ENCODE results near the gene DTL. TPM values are rescaled to one million over a fixed set of nuclear protein-coding genes. Genes with fewer than 3 reads are reported as not detected.

Gene DTL
- polyA plus RNA-seq, 2 of the 4 experiments (the other 2 are of a cell fraction): 22.0 to 30.2 TPM

DNA sequence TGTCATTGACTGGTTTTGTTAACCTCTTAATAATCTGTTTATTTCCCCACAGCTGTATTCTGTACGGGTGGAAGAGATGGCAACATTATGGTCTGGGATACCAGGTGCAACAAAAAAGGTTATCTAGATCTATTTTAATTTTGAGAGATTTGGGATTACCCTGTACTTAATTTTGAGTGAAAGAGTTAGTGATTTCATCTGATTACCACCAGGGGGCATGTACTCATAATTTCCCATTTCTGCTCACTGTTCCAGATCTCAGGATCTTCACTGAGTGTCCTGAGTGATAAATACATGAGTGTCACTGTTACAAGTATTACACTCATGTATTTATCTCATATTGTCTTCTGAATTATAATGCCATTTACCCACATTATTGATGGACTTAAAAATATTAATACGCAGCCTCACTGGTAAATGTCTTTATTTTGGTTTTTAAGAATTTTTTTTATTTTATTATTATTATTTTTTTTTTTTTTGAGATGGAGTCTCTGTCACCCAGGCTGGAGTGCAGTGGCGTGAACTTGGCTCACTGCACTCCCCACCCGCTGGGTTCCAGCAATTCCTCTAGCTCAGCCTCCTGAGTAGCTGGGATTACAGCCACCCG lies 27.4 kb downstream of the DTL start:
- Histone ChIP-seq H3K27ac (no peak overlapping the region), H3K4me3 (no peak overlapping the region), H3K4me1 (no peaks in the 10 kb centered on the region), H3K9me3 (no peaks in the 10 kb centered on the region), H3K4me2 (no peak overlapping the region)
- ATAC-seq (peak; percentile 73 to 89), DNase-seq (ENCODE audit: low read depth in 1 of 2, low spot score in 1 of 2) (peak; percentile 41 to 55), FAIRE-seq (peak; percentile 43)
- peak; percentile 46 to 60 for TF ChIP-seq RAD21 (conservative IDR thresholded peaks at IDR 0.05 in 1 of 2, IDR thresholded peaks at IDR 0.05 in 1 of 2)
- no peak for TF ChIP-seq NPAS2 (CRISPR knock-in tag; IDR thresholded peaks at IDR 0.05; ENCODE audit: borderline replicate concordance)
- TF ChIP-seq, protein P1, sequence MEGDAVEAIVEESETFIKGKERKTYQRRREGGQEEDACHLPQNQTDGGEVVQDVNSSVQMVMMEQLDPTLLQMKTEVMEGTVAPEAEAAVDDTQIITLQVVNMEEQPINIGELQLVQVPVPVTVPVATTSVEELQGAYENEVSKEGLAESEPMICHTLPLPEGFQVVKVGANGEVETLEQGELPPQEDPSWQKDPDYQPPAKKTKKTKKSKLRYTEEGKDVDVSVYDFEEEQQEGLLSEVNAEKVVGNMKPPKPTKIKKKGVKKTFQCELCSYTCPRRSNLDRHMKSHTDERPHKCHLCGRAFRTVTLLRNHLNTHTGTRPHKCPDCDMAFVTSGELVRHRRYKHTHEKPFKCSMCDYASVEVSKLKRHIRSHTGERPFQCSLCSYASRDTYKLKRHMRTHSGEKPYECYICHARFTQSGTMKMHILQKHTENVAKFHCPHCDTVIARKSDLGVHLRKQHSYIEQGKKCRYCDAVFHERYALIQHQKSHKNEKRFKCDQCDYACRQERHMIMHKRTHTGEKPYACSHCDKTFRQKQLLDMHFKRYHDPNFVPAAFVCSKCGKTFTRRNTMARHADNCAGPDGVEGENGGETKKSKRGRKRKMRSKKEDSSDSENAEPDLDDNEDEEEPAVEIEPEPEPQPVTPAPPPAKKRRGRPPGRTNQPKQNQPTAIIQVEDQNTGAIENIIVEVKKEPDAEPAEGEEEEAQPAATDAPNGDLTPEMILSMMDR (IDR thresholded peaks at IDR 0.05): peak; percentile 80
- TF ChIP-seq SMC3 (IDR thresholded peaks at IDR 0.05): peak; percentile 84
- POLR2A ChIA-PET: interaction anchor here (1.0 kb wide), 1 partner anchor 32 kb away, joined by 3 read pairs; no protein-coding TSS in a partner anchor
- CTCF ChIA-PET: interaction anchor here (0.6 to 6.1 kb wide), 50 partner anchors 9 to 795 kb away, joined by 3 to 123 read pairs (median 4); partner anchors contain the start of genes DTL, FLVCR1 and INTS7
- WGBS (ENCODE audit: missing lambda C conversion rate): 66% methylated on average over 5 of the region's 5 CpGs

DNA sequence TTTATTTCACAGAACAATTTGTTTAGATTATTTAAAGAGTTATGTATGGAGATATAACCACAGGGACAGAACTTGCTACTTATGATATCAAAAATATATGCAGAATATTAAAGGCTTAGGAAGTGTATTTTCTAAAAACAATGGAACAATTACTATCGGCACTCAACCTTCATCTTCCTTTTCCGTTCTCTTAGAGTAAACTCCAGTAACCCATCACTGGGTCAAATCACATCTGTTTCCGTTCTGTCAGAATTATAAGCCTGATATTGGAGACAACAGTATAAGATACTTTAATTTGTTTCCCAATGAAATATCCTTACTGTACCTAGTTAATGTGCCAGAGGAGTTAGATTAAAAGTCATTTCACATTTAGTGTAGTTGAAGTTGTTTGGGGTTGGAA lies 32.2 kb downstream of the DTL start:
- H3K27ac ChIP-seq: no peak overlapping the region
- CTCF ChIA-PET: interaction anchor here (2.7 to 5.9 kb wide), 2 partner anchors 223 to 299 kb away, joined by 6 to 80 read pairs; no protein-coding TSS in a partner anchor
- TF ChIP-seq ZNF302 (CRISPR knock-in tag; IDR thresholded peaks at IDR 0.05) (no peak), ZSCAN20 (CRISPR knock-in tag; IDR thresholded peaks at IDR 0.05) (no peak), ZC3H11A (IDR thresholded peaks at IDR 0.05) (no peak), CBX8 (IDR thresholded peaks at IDR 0.05) (no peak), HOXB5 (CRISPR knock-in tag; IDR thresholded peaks at IDR 0.05) (no peak), NR3C1 (IDR thresholded peaks at IDR 0.05) (no peak), JUN (IDR thresholded peaks at IDR 0.05) (no peak), FOXS1 (CRISPR knock-in tag; IDR thresholded peaks at IDR 0.05) (no peak), HDAC2 (IDR thresholded peaks at IDR 0.05) (no peak), MAZ (IDR thresholded peaks at IDR 0.05; ENCODE audit: borderline replicate concordance, low read depth, low read length) (no peak), ESRRA (IDR thresholded peaks at IDR 0.05; ENCODE audit: borderline replicate concordance, low read length) (no peak)
- TF ChIP-seq, protein P2, sequence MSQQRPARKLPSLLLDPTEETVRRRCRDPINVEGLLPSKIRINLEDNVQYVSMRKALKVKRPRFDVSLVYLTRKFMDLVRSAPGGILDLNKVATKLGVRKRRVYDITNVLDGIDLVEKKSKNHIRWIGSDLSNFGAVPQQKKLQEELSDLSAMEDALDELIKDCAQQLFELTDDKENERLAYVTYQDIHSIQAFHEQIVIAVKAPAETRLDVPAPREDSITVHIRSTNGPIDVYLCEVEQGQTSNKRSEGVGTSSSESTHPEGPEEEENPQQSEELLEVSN (IDR thresholded peaks at IDR 0.05; ENCODE audit: borderline replicate concordance, low read depth): no peak
- TF ChIP-seq, protein P3, sequence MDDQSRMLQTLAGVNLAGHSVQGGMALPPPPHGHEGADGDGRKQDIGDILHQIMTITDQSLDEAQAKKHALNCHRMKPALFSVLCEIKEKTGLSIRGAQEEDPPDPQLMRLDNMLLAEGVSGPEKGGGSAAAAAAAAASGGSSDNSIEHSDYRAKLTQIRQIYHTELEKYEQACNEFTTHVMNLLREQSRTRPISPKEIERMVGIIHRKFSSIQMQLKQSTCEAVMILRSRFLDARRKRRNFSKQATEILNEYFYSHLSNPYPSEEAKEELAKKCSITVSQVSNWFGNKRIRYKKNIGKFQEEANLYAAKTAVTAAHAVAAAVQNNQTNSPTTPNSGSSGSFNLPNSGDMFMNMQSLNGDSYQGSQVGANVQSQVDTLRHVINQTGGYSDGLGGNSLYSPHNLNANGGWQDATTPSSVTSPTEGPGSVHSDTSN (IDR thresholded peaks at IDR 0.05): no peak
- TF ChIP-seq, protein P4, sequence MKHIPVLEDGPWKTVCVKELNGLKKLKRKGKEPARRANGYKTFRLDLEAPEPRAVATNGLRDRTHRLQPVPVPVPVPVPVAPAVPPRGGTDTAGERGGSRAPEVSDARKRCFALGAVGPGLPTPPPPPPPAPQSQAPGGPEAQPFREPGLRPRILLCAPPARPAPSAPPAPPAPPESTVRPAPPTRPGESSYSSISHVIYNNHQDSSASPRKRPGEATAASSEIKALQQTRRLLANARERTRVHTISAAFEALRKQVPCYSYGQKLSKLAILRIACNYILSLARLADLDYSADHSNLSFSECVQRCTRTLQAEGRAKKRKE (CRISPR knock-in tag; IDR thresholded peaks at IDR 0.05; ENCODE audit: low read depth): no peak
- TF ChIP-seq, protein P5, sequence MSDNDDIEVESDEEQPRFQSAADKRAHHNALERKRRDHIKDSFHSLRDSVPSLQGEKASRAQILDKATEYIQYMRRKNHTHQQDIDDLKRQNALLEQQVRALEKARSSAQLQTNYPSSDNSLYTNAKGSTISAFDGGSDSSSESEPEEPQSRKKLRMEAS (IDR thresholded peaks at IDR 0.05): no peak
- DNase-seq (ENCODE audit: low read depth in 1 of 2, low spot score in 1 of 2) (no peak), ATAC-seq (no peak), FAIRE-seq (no peak)
- 91% methylated on average over 3 of the region's 3 CpGs for WGBS (ENCODE audit: missing lambda C conversion rate)
- POLR2A ChIA-PET: no interaction called here
- H3K4me2 ChIP-seq: no peak overlapping the region
- H3K4me3 ChIP-seq: no peak overlapping the region
- no peaks in the 10 kb centered on the region for H3K9me3 ChIP-seq
- H3K4me1 ChIP-seq: no peaks in the 10 kb centered on the region
